Stimulated activated CD4-positive, alpha-beta T cell treated with anti-CD3 and anti-CD28 coated beads, Interleukin-2, amount 100 ng/mL, for 4 hours (primary cell): ENCODE measurements around the gene PAPOLG.
"Not testable (repeated sequence)": the region's sequence is repeated elsewhere in the genome, so short reads cannot be mapped to it uniquely, and the experiment has no call there.

Source experiments
- DNase-seq: peaks from one replicate; pipeline ENCODE4 v3.0.0-alpha.2; 2020; ENCODE audit warnings: low read depth

Gene PAPOLG

DNA sequence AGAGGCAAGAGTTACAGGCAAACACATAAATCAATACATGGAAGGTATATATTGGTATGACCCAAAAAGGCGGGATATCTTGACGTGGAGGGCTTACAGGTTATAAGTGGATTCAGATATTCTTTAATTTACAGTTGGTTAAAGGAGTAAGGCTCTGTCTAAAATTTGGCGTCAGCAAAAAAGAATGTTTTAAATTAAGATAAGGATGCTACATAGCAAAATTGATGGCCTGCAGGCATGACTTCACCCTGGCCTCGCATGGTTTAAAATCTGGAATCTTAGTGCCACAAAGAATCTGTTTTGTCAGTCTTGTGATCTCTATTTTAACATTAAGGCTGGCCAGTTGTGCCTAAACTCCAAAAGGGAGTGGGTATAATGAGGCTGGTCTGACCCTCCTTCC, 66.9 kb downstream of the PAPOLG start:
- no peak for DNase-seq

DNA sequence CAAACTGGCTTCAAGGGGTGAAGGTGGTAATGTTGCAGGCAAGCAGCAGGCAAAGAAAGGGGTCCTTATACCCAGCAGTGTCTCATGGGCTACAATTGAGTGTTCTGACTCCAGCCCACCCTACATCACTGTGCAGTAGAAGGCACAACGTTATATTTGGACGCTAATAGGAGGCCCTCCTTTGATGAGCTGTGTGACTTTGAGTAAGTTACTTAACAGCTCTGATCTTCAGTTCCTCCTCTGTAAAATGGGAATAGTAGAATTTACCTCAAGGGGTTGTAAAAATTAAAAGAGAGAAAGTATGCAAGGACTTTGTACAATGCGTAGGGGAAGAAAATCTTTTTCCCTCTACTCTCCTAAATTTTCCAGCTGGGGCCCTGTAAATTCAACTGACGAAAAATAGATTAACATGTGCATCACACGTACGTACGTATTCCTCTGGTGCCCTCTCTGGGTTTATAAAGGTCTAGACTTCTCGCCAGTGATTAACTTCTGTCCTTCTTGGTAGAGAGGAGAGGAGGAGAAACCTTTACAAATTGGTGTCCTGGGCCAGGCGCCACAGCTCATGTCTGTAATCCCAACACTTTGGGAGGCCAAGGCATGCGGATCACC, 67.7 kb downstream of the PAPOLG start:
- no peak for DNase-seq

DNA sequence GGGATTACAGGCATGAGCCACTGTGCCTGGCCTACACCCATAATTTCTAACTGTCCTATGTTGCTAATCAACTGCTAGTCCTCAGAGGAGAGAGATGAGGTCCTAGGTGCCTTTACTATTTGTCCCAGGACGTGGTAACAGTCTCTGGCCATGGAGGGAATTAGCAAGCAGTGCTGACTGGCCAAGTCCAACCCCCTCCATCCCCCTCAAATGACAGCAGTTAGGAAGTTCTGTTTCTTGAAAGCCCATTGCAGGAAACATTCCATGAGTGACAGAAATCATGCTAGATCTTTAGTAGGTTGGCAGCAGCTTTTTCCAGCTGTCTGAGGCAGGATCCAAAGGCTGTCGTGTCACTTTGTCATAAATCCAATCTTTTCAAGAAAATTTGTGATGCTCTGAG, 69.6 kb downstream of the PAPOLG start:
- no peak for DNase-seq

DNA sequence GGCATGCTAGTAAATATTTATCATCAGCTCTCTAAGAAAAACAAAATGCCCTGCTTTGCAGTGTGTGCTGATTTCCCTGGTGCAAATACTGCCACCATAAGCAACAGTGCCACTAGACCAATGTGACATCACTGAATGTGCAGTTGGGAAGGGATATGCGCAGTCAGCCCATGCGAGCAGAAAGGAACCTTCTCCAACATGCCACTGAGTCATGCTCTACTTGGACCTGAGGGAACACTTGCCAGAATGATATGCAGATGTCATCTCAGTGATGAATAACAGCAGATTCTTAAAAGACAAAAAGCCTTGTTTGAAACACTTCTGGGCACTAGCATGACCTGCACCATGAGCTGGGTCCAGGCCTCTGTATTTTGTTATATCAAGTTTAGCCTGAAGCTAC, 70.0 kb downstream of the PAPOLG start:
- no peak for DNase-seq

DNA sequence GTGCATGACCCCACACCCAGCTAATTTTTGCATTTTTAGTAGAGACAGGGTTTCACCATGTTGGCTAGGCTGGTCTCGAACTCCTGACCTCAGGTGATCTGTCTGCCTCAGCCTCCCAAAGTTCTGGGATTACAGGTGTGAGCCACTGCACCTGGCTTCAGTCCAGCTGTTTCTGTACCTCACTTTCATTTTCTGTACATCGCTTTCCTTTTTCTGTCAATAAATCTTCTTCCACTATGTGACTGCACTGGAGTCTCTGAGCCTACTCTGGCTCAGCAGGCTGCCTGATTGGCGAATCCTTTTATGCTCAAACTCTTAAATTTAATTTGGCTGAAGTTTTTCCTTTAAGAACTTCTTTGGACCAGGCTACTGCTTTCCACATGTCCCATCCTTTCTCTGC, 70.8 kb downstream of the PAPOLG start:
- DNase-seq: not testable (repeated sequence)

DNA sequence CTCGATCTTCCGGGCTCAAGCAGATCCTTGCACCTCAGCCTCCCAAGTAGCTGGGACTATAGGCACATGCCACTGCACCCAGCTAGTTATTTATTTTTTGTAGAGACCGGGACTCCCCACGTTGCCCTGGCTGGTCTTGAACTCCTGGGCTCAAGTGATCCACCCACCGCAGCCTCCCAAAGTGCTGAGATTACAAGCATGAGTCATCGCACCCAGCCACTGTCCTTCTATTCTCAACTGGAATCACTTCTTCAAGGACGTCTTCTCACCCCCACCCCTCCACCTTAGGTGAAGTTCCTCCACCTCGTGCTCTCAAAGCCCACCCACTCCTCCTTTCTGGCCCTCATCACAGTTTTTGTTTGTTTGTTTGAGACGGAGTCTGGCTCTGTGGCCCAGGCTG, 71.3 kb downstream of the PAPOLG start:
- DNase-seq: no peak

DNA sequence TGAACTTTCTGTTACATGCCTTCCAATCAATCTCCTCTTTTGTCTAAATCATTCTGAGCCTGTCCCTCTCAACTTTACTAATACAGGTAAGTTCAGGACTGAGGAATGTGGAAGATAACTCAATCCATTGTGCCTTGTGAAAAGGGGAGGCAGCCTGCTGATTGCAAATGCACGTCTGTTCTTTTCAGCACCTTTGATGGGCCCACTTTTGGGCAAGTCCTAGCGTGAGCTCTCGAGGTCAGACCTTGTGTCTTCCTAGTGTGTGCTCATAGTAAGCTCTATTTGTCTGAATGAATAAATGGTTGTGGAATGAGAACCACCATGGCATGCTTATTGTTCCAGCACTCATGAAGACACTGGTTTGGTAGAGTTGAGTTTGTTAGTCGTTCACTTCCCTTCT, 74.9 kb downstream of the PAPOLG start:
- no peak for DNase-seq

DNA sequence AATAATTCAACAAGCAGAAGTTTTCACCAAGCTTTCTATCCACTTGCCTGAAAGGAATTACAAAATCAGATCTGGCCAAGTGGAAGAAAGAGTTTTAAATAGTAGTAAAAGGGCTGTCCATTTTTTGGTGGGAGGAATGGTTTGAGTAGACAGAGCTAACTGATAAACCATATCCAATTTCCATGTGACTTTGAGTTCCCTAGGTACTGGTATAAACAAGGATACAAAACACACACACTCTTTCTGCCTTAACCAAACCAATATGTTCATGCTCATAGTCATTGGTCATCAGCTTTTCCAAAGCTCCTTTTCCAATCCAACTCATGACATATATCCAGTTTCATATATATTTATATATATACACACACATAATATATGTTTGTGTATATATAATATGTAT, 75.9 kb downstream of the PAPOLG start:
- no peak for DNase-seq

DNA sequence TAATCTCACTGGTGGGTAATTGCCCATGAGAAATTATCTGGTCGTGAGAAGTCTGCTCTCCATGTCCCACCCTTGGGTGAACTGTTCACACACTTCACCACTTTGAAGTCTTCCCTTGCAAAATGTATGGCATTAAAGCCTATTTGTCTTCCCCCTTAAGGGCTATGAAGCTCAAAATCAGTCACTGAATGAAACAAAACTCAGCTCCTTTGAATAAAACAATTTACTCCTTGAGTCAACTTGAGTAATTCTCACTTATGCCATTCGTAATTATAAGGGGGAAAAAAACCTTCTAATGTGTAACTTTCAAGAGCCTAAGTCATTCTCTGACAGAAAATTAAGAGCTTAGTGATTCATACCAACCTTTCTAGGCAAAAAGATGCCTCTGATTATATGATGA, 76.6 kb downstream of the PAPOLG start:
- DNase-seq: no peak

DNA sequence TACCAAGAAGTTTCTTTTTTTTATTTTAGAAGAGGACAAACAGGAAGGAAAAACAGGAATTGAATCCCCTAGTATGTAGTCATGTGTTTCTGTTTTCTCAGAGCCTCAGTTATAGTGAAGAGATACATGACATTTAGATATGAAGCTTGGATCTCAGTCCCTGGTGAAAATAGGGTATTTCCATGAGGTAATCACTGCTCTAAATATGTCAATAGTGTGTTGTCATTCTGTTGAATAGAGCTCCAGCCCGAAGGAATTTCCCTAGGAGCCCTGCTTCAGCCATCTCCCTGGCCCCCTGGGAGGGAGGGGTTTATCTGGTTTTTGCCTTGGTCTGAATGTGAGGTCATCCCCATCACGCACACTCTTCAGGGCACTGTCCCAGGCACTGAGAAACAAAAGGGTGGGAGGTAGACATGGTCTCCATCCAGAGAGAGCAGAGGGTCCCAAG, 78.2 kb downstream of the PAPOLG start:
- no peak for DNase-seq

DNA sequence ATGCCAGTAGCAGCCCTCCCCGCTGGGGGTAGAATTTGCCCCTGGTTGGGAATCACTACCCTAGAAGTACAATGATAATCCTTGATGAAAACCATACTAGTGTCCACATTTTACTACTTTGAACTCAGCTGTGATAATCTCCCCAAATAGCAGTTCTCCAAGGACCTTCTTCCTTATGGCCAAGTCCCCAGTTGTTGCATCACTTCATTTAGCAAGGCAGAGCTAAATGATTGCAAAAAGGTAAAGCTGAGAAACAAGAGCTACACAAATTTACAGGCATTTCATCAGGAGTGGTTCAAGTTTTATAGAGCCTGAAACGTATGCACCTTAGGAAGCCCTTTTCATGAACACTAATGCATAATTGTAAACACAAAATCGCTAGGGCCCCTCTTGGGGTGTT, 80.4 kb downstream of the PAPOLG start:
- DNase-seq: no peak

DNA sequence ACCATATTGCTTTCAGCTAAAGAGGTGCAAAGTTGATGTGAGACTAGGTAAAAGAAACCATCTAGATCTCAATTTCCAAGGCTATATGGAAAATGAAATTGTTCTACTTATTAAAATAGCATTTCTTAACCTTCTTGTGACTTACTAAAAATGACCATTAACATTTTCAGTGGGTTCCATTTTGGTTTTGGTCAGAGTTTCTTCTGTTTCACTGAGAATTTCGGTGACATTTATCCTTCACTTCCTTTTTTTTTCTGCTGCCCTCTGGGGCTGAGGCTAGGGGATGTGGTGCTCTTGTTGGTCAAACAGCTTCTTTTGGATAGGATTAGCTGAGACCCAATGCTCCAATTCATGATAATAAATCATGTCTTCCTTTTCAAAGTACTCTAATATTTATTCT, 81.1 kb downstream of the PAPOLG start:
- no peak for DNase-seq

DNA sequence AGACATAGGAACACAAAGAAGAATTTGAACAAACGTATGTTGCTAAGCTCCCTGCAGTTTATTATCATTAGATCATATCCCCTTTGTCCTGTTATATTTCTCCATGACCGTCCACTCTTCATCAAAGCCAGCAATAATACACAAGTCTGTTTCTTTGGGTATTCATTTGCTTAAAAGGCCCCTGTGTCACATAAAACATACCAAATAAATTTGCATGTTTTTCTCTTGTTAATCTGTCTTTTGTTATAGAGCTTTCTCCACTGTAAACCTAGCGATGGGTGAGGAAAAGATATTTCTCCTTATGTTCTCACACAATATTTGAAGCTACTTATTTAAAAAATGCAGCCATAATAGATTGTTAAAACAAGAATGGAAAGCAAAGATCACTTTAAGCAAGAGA, 82.4 kb downstream of the PAPOLG start:
- no peak for DNase-seq

DNA sequence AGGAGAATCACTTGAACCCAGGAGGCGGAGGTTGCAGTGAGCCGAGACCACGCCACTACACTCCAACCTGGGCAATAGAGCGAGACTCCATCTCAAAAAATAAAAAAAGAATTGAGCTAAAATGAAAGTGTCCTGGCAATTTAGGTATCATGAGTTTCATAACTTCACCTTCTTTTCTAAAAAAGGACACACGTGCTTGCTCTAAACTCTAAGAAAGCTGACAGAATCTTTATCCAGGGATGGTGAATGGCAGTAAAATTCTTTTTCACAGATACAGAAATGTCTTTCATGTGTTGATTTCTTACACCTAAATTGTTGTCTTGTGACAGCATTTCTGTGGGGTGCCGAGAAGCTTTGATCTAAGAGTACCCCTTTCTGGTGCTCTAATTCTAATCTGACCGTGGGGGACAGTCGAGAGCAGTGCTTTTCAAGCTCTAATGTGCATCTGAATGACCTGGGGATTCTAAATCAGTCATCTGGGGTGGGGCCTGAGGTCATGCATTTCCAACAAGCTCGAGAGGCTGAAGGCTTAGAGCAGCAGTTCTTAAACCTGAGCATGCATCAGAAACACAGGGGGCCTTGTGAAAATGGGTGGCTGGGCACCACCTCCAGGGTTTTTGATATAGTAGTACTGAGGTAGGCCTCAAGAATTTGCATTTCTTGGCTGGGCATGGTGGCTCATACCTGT, 83.2 kb downstream of the PAPOLG start:
- no peak for DNase-seq

DNA sequence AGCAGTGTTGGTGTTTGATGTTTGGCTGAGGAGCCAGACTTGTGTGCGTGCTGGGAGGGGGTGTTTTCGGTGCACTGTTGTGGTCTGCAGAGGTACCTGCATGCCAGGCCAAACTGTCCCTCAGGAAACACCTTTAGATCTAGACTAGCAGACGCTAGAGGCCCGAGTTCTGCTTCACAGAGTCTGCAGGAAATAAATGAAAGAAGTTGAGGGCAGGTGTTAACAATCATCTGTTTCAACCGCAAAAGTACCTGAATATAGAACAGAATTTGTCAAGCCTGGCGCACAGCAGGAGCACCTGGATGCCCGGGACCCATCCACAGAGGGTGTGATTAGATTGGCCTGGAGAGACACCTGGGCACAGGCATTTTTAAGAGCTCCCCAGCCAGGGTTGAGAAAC, 84.8 kb downstream of the PAPOLG start:
- DNase-seq: no peak

DNA sequence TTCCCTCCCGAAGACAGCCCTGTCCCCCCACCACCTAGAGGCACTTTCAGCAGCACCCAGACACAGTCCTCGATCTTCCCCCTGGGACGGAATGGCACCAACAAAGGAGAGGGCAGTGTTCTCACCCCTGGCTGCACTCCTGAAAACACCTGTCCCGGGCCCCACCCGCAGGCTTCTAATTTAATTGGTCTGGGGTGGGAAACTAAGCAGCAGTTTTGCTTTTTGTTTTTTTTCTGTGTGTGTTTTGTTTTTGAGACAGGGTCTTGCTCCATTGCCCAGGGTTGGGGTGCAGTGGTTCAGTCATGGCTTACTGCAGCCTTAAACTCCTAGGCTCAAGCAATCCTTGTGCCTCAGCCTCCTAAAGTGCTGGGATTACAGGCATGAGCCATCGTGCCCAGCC, 86.9 kb downstream of the PAPOLG start:
- DNase-seq: no peak

DNA sequence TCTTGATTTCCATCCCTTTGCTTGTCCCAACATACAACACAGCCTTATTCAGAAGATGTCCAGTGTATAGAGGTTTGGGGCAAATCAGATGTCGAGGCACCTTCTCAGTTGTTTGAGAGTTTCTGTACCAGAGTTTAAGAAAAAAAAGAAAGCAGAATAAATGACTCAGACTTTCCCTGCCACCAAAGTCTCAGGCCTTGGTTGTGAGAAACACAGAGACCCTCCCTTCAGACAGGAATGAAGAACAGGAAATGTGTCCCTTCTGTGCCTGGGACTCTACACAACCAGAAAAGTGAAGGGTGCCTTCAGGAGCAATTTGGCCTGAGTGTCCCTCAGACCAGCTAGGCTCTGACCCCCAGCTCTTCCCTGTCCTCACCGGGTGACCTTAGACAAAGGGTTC, 88.0 kb downstream of the PAPOLG start:
- no peak for DNase-seq

DNA sequence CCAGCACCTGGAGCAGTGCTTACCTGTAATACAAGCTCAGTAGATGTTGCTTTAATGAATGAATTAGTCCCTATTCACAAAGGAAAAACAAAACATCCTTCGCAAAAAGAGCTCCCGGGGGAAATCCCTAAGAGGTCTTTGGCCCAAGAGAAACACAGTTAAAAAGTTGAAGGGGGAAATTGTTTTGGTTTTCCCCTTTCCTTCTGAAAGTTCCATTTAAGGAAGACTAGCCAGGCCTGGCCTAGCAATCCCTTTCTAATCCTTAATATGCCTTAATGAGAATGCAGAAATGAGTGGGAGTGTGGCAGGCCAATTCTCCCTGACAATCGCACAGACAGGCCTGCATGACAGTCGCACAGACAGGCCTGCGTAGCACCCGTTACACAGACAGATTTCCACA, 91.8 kb downstream of the PAPOLG start:
- no peak for DNase-seq
